ENCODE data around the gene ERI3.

DNA sequence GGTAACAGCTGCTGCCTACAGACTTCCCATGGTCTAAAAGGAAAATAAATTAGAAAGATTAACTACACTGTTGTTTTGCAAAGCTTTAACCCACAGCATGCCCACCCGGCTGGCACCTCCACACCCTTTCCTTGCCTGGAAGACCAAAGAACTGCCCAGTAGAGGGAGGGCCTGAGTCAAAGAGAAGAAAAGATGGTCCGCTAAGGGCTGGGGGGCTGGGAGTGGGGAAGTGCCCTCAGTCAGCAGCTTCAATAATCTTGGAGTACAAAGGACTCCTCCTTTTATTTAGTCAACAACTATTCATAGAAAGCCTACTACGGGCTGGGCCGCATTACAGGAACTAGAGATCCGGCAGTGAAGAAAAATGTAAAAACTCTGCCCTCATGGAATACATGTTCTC lies 40.6 kb downstream of the ERI3 start:
- TF ChIP-seq POLR2AphosphoS5 (IDR thresholded peaks at IDR 0.05) (no peak), POLR2A (IDR thresholded peaks at IDR 0.05) (no peak), EP300 (IDR thresholded peaks at IDR 0.05; ENCODE audit: low read depth) (no peak)
- TF ChIP-seq, protein P1, sequence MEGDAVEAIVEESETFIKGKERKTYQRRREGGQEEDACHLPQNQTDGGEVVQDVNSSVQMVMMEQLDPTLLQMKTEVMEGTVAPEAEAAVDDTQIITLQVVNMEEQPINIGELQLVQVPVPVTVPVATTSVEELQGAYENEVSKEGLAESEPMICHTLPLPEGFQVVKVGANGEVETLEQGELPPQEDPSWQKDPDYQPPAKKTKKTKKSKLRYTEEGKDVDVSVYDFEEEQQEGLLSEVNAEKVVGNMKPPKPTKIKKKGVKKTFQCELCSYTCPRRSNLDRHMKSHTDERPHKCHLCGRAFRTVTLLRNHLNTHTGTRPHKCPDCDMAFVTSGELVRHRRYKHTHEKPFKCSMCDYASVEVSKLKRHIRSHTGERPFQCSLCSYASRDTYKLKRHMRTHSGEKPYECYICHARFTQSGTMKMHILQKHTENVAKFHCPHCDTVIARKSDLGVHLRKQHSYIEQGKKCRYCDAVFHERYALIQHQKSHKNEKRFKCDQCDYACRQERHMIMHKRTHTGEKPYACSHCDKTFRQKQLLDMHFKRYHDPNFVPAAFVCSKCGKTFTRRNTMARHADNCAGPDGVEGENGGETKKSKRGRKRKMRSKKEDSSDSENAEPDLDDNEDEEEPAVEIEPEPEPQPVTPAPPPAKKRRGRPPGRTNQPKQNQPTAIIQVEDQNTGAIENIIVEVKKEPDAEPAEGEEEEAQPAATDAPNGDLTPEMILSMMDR (IDR thresholded peaks at IDR 0.05) = no peak
